H9 (cell line): Measurements from ENCODE around the gene SLC16A10. TPM values are rescaled to one million over a fixed set of nuclear protein-coding genes. Genes with fewer than 3 reads are reported as not detected.

ENCODE experiments used
- DNase-seq: peaks from one replicate; pipeline ENCODE4 v3.0.0-alpha.2; 2017
- H2AFZ ChIP-seq: one replicate; pipeline ENCODE4 v1.6.1; 2013; ENCODE audit warnings: mild to moderate bottlenecking, low read length, control low read depth, moderate library complexity
- H2AK5ac ChIP-seq: 2 replicates; pipeline ENCODE4 v1.6.1; 2013; ENCODE audit warnings: low read length, control low read depth, mixed read lengths; ENCODE audit not compliant: insufficient read length
- H2BK120ac ChIP-seq: one replicate; pipeline ENCODE4 v1.6.1; 2013; ENCODE audit warnings: low read depth, mild to moderate bottlenecking, low read length, control low read depth, inconsistent platforms; ENCODE audit not compliant: poor library complexity, severe bottlenecking
- H2BK12ac ChIP-seq: 2 replicates; pipeline ENCODE4 v1.6.1; 2013; ENCODE audit warnings: low read length, control low read depth, mixed read lengths, low read depth; ENCODE audit not compliant: insufficient read length
- H2BK15ac ChIP-seq: 2 replicates; pipeline ENCODE4 v1.6.1; 2013; ENCODE audit warnings: low read depth, low read length, control low read depth
- H2BK20ac ChIP-seq: one replicate; pipeline ENCODE4 v1.6.1; 2013; ENCODE audit warnings: low read depth, mild to moderate bottlenecking, low read length, control low read depth, inconsistent platforms; ENCODE audit not compliant: poor library complexity, severe bottlenecking
- H2BK5ac ChIP-seq: 2 replicates; pipeline ENCODE4 v1.6.1; 2013; ENCODE audit warnings: low read length, control low read depth, mixed read lengths; ENCODE audit not compliant: insufficient read length
- H3K14ac ChIP-seq: 2 replicates; pipeline ENCODE4 v1.6.1; 2013; ENCODE audit warnings: low read length, control low read depth; ENCODE audit not compliant: insufficient read depth
- H3K18ac ChIP-seq: 2 replicates; pipeline ENCODE4 v1.6.1; 2013; ENCODE audit warnings: low read depth, mild to moderate bottlenecking, mixed read lengths, low read length, control low read depth; ENCODE audit not compliant: insufficient read length
- H3K23ac ChIP-seq: 2 replicates; pipeline ENCODE4 v1.6.1; 2013; ENCODE audit warnings: low read length, control low read depth, mixed read lengths, low read depth; ENCODE audit not compliant: insufficient read length
- H3K23me2 ChIP-seq: 2 replicates; pipeline ENCODE4 v1.6.1; 2013; ENCODE audit warnings: low read depth, mild to moderate bottlenecking, mixed read lengths, low read length, control low read depth; ENCODE audit not compliant: insufficient read length, poor library complexity, severe bottlenecking
- H3K27ac ChIP-seq: 2 replicates; pipeline ENCODE4 v1.5.1; 2013; ENCODE audit warnings: low read length, control low read depth, mixed read lengths, low read depth; ENCODE audit not compliant: insufficient read length
- H3K27me3 ChIP-seq: 2 replicates; pipeline ENCODE4 v1.6.1; 2013; ENCODE audit warnings: low read length, control low read depth, inconsistent platforms; ENCODE audit not compliant: insufficient read depth
- H3K4ac ChIP-seq: 2 replicates; pipeline ENCODE4 v1.6.1; 2013; ENCODE audit warnings: low read depth, mild to moderate bottlenecking, control low read depth, inconsistent platforms, low read length, moderate library complexity
- H3K4me1 ChIP-seq: 2 replicates; pipeline ENCODE4 v1.6.1; 2013; ENCODE audit warnings: low read length, control low read depth, inconsistent platforms; ENCODE audit not compliant: insufficient read depth
- H3K4me2 ChIP-seq: 2 replicates; pipeline ENCODE4 v1.6.1; 2013; ENCODE audit warnings: low read length, control low read depth, mixed read lengths; ENCODE audit not compliant: insufficient read length, insufficient read depth
- H3K56ac ChIP-seq: 2 replicates; pipeline ENCODE4 v1.6.1; 2013; ENCODE audit warnings: low read depth, mild to moderate bottlenecking, mixed read lengths, low read length, control low read depth; ENCODE audit not compliant: insufficient read length
- H3K79me1 ChIP-seq: 2 replicates; pipeline ENCODE4 v1.6.1; 2013; ENCODE audit warnings: low read depth, mild to moderate bottlenecking, moderate library complexity, low read length, control low read depth, inconsistent platforms; ENCODE audit not compliant: insufficient read depth, poor library complexity, severe bottlenecking
- H3K79me2 ChIP-seq: 2 replicates; pipeline ENCODE4 v1.6.1; 2013; ENCODE audit warnings: low read length, control low read depth, inconsistent platforms; ENCODE audit not compliant: insufficient read depth
- H3K9ac ChIP-seq: 2 replicates; pipeline ENCODE4 v1.6.1; 2013; ENCODE audit warnings: low read length, control low read depth, mixed read lengths; ENCODE audit not compliant: insufficient read length; ENCODE audit errors: extremely low read depth
- H3K9me3 ChIP-seq: one replicate; pipeline ENCODE4 v1.6.1; 2013; ENCODE audit warnings: low read depth, low read length, inconsistent platforms; ENCODE audit not compliant: control insufficient read depth
- H3T11ph ChIP-seq: one replicate; pipeline ENCODE4 v1.6.1; 2013; ENCODE audit warnings: mild to moderate bottlenecking, low read length, control low read depth, inconsistent platforms
- H4K20me1 ChIP-seq: one replicate; pipeline ENCODE4 v1.6.1; 2013; ENCODE audit not compliant: control insufficient read depth, insufficient read length, insufficient read depth
- H4K5ac ChIP-seq: 2 replicates; pipeline ENCODE4 v1.6.1; 2013; ENCODE audit warnings: low read depth, mild to moderate bottlenecking, mixed read lengths, low read length, control low read depth; ENCODE audit not compliant: insufficient read length
- H4K8ac ChIP-seq: replicated peaks from 2 replicates; pipeline ENCODE4 v1.6.1; 2013; ENCODE audit warnings: low read length, control low read depth, mixed read lengths, low read depth; ENCODE audit not compliant: insufficient read length
- H4K91ac ChIP-seq: 2 replicates; pipeline ENCODE4 v1.6.1; 2013; ENCODE audit warnings: low read depth, mild to moderate bottlenecking, moderate library complexity, mixed read lengths, low read length, control low read depth; ENCODE audit not compliant: insufficient read length
- H3K27ac Mint-ChIP-seq, 3 experiments: 2 replicates in 2 of 3; 3 replicates in 1 of 3; pipeline ENCODE4 v1.8.0; 2020 to 2021; ENCODE audit warnings: mixed read lengths in 3 of 3, mild to moderate bottlenecking in 1 of 3, moderate library complexity in 1 of 3
- H3K27me3 Mint-ChIP-seq: 2 replicates; pipeline ENCODE4 v1.8.0; 2021; ENCODE audit warnings: low read depth, mild to moderate bottlenecking, moderate library complexity, mixed read lengths
- H3K36me3 Mint-ChIP-seq, 3 experiments: 2 replicates in 2 of 3; 3 replicates in 1 of 3; pipeline ENCODE4 v1.8.0; 2020 to 2021; ENCODE audit warnings: low read depth in 3 of 3, mixed read lengths in 3 of 3; ENCODE audit not compliant: insufficient read depth in 1 of 3
- H3K4me1 Mint-ChIP-seq, 2 experiments: 2 replicates each; pipeline ENCODE4 v1.8.0; 2020; ENCODE audit warnings: mixed read lengths in 2 of 2
- H3K4me3 Mint-ChIP-seq, 2 experiments: 2 replicates in 1 of 2; 3 replicates in 1 of 2; pipeline ENCODE4 v1.8.0; 2020 to 2021; ENCODE audit warnings: mild to moderate bottlenecking in 2 of 2, mixed read lengths in 2 of 2, moderate library complexity in 1 of 2
- H3K9me3 Mint-ChIP-seq, 2 experiments: 2 replicates in 1 of 2; 3 replicates in 1 of 2; pipeline ENCODE4 v1.8.0; 2020; ENCODE audit warnings: mild to moderate bottlenecking in 2 of 2, mixed read lengths in 2 of 2, moderate library complexity in 1 of 2
- WGBS: extraction: QIAGEN DNeasy Blood & Tissue Kit; methylation state at CpG from one replicate; pipeline ENCODE4 v1.1.7; 2013; ENCODE audit warnings: missing lambda C conversion rate, low lambda C conversion rate, mixed read lengths; ENCODE audit not compliant: insufficient read length; ENCODE audit errors: extremely low coverage; 5-methylcytosine and 5-hydroxymethylcytosine counted together
- total RNA-seq: library from RNA; stranded (reverse); gene quantifications from 2 replicates; pipeline ENCODE4 v1.2.1, GENCODE V29; 2021
- TF ChIP-seq, protein P1 (sequence below): fragments of 200-600 bp; sonication (generic); conservative IDR thresholded peaks from 3 replicates; pipeline ENCODE4 v1.8.0; 2021; ENCODE audit warnings: antibody characterized with exemption, mild to moderate bottlenecking

SLC16A10 gene
- total RNA-seq, 1 experiment from 2014 or later: 11.4 TPM

DNA sequence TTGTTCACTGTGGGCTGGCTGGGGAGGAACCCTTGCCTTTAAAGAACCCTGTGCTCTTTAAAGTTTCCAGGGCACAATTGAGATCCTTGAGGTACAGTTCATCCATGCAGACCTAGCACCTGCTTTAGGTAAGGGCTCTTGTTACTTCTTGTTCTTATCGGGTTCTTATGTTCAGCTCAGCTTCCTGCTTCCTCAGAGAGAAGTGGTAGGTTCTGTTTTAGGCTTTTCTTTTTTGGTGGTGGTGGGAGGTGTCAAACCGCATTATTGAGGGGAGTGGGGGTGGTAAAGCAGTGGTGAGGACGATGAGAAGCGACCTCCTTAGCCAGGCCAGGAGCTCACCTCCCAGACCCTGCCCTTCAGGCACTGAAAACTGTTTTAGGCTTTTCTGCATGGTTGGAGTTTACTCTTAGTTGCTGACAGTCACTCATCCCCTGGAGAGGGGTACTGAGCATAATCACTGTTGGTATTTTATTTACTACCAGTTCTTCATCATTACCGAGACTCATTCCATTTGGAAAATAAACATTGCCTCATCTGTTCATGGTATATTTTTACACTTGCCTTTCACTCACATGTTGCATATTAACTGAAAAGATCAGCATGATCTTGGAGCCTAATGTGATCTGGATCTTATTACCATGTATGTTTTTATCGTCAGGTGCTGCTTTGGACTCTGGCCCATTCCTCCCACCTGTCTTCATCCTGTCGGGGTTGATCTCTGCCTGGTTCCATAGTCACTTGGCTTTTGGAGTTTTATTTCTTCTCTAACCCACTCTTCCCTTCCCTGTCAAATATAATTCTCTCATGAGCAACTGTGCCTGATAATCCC, 35.4 kb downstream of the SLC16A10 start:
- Histone ChIP-seq H2AFZ (no peak overlapping the region), H3K79me2 (no peaks in the 10 kb centered on the region), H4K20me1 (no peaks in the 10 kb centered on the region), H2AK5ac (no peak overlapping the region), H3K4me1 (no peaks in the 10 kb centered on the region), H4K5ac (no peak overlapping the region), H3K4ac (no peak overlapping the region), H2BK12ac (no peak overlapping the region), H2BK5ac (no peak overlapping the region), H3K27ac (no peak overlapping the region), H3K4me2 (no peak overlapping the region), H4K8ac (no peak overlapping the region), H3K79me1 (no peaks in the 10 kb centered on the region), H2BK120ac (no peak overlapping the region), H3K23me2 (no peaks in the 10 kb centered on the region), H3K27me3 (no peaks in the 10 kb centered on the region), H3K18ac (peak overlapping the region; percentile 18), H3K14ac (no peak overlapping the region), H2BK15ac (no peak overlapping the region), H3T11ph (no peak overlapping the region), H3K56ac (no peak overlapping the region), H4K91ac (no peak overlapping the region), H3K9me3 (no peaks in the 10 kb centered on the region), H3K23ac (no peak overlapping the region), H3K9ac (no peak overlapping the region), H2BK20ac (no peak overlapping the region)
- Mint-ChIP-seq H3K27ac (no peak overlapping the region; a peak in 2 of 7 replicates), H3K4me1 (peaks cover 0 to 3% of the 10 kb centered on the region in 2 experiments; a peak in 1 of 4 replicates), H3K9me3 (no peaks in the 10 kb centered on the region), H3K36me3 (no peaks in the 10 kb centered on the region; a peak in 1 of 7 replicates), H3K27me3 (no peaks in the 10 kb centered on the region), H3K4me3 (no peak overlapping the region)
- no CpG with 5 or more reads among the region's 7 CpGs for WGBS
- DNase-seq: no peak
- TF ChIP-seq, protein P1, sequence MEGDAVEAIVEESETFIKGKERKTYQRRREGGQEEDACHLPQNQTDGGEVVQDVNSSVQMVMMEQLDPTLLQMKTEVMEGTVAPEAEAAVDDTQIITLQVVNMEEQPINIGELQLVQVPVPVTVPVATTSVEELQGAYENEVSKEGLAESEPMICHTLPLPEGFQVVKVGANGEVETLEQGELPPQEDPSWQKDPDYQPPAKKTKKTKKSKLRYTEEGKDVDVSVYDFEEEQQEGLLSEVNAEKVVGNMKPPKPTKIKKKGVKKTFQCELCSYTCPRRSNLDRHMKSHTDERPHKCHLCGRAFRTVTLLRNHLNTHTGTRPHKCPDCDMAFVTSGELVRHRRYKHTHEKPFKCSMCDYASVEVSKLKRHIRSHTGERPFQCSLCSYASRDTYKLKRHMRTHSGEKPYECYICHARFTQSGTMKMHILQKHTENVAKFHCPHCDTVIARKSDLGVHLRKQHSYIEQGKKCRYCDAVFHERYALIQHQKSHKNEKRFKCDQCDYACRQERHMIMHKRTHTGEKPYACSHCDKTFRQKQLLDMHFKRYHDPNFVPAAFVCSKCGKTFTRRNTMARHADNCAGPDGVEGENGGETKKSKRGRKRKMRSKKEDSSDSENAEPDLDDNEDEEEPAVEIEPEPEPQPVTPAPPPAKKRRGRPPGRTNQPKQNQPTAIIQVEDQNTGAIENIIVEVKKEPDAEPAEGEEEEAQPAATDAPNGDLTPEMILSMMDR: no peak
